NCI-H1417 (cell line): ENCODE data around the gene DLGAP1.

Source experiments
- DNase-seq, 3 experiments: peaks; one replicate each; lab custom pipeline; 2025; lab: John Stamatoyannopoulos, UW

Gene DLGAP1

GRCh38 chr18:4238966-4239365, 216.1 kb downstream of the DLGAP1 start:
- DNase-seq: no peak

GRCh38 chr18:4237664-4238041, 217.5 kb downstream of the DLGAP1 start:
- DNase-seq: no peak

- DNase-seq: no peak
These were observed 218.0 kb downstream of the DLGAP1 start for GRCh38 chr18:4236940-4237663.

- no peak for DNase-seq
These were observed 221.6 kb downstream of the DLGAP1 start for GRCh38 chr18:4233468-4233867.

GRCh38 chr18:4232656-4233055, 222.5 kb downstream of the DLGAP1 start:
- DNase-seq: no peak

- no peak for DNase-seq
These were observed 223.8 kb downstream of the DLGAP1 start for GRCh38 chr18:4231260-4231659.

GRCh38 chr18:4230450-4231168, 224.5 kb downstream of the DLGAP1 start:
- DNase-seq: no peak

- DNase-seq: no peak
These were observed 230.9 kb downstream of the DLGAP1 start for GRCh38 chr18:4224031-4224704.

GRCh38 chr18:4211111-4211837, 243.8 kb downstream of the DLGAP1 start:
- no peak for DNase-seq

- DNase-seq: no peak
These were observed 246.7 kb downstream of the DLGAP1 start for GRCh38 chr18:4208366-4208765.

- no peak for DNase-seq
These were observed 247.6 kb downstream of the DLGAP1 start for GRCh38 chr18:4207383-4207985.

GRCh38 chr18:4204438-4204720, 250.7 kb downstream of the DLGAP1 start:
- no peak for DNase-seq

- DNase-seq: no peak
These were observed 251.3 kb downstream of the DLGAP1 start for GRCh38 chr18:4203568-4204437.

GRCh38 chr18:4200399-4200798, 254.7 kb downstream of the DLGAP1 start:
- DNase-seq: no peak

- DNase-seq: no peak
These were observed 256.2 kb downstream of the DLGAP1 start for GRCh38 chr18:4198956-4199355.

GRCh38 chr18:4196351-4196750, 258.8 kb downstream of the DLGAP1 start:
- DNase-seq: peak in 1 of 3 experiments; percentile 15

- no peak for DNase-seq
These were observed 262.0 kb downstream of the DLGAP1 start for GRCh38 chr18:4193086-4193485.

- no peak for DNase-seq
These were observed 273.1 kb downstream of the DLGAP1 start for GRCh38 chr18:4181882-4182568.

- no peak for DNase-seq
These were observed 274.0 kb downstream of the DLGAP1 start for GRCh38 chr18:4181086-4181485.
